Kidney glomerular epithelial cell (primary cell): ENCODE measurements around the gene SDC1.

Experiments used
- DNase-seq: peaks from one replicate; lab custom pipeline; 2025; lab: John Stamatoyannopoulos, UW

The SDC1 gene

DNA sequence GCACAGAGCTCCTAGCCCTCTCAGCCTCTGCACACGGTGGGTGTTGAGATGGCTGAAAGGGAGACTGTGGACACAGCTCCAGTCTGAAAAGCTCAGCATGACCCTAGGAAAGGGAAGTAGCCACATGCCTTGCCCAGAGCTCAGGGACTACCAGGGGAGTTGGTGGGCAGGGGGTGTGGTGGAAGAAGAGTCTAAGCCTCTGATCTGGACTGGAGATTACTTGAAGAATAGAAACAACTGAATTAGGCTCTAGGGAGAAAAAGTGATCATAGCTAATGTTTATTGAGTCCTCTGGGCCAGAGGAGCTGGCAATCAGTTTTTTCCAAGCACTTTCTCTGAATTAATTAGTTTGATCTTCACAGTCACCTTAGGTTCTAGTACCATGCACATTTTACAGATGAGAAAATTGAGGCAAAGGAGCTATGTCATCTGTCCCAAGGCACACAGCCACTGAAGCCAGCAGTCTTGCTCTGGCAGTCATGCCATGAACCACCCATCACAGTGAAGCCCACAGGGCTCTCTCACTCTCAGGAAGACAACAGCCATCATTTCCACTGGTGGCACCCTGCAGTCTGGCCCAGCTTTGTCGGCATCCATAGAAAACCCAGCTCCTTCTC is 10.3 kb downstream of the SDC1 start:
- no peak for DNase-seq

DNA sequence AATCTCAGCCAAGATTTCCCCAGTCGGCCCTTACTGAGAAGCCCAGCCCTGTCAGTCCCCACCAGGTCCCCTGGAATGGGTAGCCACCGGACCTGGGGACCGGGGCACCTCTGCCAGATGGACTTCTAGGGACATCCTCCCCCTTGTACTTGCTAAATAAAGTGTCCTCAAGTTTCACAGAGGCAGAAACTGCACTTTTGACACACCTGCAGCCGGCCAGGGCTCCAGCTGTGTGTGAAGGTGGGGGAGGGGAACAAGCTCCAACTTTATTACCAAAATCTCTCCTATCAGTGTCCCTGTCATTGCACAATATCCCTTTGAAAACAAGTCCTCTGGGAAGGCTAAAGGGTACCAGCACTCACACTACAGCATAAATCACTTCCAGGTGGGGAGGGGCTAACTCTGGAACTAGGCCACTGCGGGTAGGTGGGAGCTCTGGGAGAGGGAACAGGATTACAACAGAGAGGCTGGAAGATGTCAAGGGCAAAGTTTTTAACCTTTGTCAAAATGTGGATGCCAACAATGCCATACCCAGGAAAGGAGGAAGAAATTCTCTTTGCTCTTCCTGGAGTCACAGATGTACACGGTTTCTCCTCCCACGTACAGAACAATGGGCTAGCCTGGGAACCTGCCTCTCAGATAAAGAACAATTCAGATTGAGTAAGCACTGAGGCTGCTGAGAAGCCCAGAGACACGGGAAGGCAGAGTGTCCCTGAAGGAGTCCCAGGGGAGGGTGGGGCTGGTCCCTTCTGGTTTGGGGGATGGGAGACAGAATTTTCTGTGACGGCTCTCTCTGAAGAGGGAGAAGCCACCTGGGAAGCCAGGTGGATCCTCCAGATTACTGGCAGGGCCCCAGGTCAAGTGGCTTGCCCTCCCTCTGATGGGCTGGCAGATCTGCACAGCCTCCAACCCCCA is 11.0 kb downstream of the SDC1 start:
- no peak for DNase-seq

DNA sequence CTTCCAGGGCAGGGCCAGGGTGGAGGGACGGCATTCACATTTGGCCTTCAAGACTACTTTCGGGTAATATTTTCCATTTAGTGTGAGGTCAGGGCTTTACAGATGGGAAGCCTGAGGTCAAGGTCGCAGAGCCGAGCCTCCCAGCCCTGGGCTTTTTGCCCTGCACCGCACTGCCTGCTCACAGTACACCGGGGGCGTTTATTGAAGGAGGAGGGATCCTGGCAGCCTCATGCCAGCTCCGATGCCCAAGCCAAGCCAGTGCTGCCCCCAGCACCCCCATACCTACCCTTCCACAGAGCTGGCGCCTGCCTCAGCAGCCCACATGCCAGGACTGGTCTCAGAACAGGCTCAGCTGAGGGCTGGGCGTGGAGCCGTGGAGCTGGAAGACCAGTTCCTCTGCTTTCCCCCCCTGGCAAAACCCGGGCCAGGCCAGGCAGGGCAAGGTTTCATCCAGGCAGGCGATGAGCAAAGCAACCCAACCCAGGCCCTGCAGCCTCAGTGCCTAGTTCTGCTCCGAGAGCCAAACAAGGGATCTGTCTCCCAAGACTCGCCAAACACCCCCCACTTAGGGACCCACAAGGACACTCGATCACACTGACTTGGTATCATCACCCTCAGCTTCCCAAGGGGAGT is 11.9 kb downstream of the SDC1 start:
- DNase-seq = no peak

GRCh38 chr2:20212459-20212870 is 12.5 kb downstream of the SDC1 start:
- no peak for DNase-seq

- DNase-seq = no peak
Observed at GRCh38 chr2:20211860-20212458, 13.0 kb downstream of the SDC1 start.

DNA sequence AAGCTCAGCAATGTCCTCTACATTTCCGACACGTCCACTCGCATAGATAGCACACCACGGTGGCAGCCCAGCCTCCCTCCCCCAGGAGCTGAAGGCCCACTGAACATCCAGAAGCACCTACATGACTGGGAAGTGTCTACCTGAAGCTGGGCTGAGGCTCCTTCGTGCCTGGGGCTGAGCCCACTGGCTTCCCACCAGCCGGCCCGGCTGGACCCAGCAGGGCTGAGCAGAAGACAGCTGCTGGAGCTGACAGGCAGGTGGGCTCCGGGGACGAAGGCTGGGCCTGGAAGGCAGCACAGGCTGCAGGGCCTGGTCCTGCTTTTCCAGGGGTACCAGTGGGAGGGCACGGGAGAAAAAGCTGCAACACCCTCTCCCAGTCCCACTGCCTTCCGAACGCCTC is 13.5 kb downstream of the SDC1 start:
- no peak for DNase-seq

- no peak for DNase-seq
Observed at GRCh38 chr2:20210462-20210861, 14.5 kb downstream of the SDC1 start.

DNA sequence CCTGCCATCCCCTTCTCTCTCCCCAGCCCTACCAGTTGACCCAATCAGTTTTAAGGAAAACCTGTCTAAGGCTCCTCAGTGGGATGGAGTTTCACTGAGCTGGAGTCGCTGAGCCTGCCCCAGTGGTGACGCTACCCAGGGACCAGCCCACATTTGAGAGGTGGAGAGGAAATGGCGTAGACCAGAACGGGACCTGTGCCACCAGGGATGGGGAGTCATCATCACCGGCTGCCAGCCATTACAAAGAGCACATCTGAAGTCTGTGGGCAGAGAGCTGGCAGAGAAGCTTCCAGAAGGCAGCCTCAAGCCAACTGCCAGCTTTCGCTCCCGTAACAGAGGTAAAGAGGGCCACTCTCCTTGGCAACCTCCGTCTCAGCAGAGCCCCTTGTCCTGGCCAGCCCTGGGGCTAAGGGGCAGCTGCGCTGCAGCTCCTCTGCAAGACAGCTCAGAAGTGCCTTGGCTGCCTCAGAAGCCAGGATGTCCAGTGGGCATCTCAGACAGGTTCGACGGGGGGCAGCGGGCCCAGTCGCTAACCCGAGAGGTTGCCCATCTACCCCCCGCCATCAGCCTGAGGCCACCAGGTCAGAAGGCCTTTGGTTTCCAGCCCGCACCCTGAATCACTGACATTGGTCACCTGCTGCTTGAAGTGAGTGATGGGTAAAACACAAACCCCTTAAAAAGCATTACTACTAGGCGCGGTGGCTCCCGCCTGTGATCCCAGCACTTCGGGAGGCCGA is 15.4 kb downstream of the SDC1 start:
- no peak for DNase-seq

GRCh38 chr2:20208476-20208859 is 16.5 kb downstream of the SDC1 start:
- no peak for DNase-seq

DNA sequence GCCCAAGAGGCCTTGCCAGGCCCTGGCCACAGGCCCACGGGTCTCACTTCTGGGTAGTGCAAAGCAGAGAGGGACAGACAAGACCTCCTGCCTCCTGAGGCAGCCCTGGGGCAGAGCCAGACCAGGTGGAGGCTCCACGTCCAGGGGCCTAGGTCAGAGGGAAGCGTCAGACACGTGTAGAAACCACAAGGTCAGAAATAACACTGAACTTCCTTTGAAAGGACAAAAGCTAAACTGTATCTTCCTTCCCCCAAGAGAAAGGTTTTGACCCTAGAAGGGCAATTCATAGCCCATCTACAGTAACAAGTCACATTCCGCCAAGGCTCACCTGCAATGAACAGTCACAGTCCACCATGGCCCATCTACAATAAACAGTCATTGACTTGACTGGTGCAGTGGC is 17.9 kb downstream of the SDC1 start:
- no peak for DNase-seq

GRCh38 chr2:20205915-20206524 is 18.9 kb downstream of the SDC1 start:
- no peak for DNase-seq

GRCh38 chr2:20205069-20205468 is 19.9 kb downstream of the SDC1 start:
- no peak for DNase-seq

DNA sequence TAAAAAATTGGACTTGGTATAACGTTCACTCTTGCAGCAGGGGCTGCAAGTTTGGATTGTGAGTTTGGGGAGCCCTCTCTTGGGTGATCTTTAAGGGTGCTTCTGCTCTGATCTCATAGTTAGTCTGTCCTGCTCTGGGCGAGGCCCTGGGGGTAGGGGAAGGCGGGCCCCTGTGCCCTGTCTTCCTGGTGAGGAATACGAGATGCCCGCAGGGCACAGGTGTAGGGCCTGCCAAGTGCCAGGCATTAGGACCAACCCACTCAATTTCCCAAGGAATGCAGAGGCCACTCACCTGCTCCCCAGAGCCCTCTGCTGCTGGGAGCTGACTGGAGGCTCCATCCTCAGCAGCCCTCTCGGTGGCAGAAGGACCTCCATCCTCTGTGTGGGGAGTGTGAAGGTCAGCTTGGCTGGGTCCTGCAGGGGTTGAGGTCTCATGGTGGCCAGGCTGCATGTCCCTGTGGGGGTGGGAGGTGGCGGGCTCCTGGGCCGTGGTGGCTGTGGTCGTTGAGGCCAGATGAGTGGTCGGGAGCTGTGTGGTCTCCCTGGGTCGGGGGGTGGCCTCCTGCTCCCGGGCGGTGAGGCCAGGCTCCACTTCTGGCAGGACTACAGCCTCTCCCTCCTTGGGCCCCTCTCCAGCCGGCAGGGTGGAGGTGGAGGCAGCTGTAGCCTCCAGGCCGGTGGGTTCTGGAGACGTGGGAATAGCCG is 21.3 kb downstream of the SDC1 start:
- DNase-seq = no peak

- DNase-seq = no peak
Observed at GRCh38 chr2:20203072-20203471, 21.9 kb downstream of the SDC1 start.

DNA sequence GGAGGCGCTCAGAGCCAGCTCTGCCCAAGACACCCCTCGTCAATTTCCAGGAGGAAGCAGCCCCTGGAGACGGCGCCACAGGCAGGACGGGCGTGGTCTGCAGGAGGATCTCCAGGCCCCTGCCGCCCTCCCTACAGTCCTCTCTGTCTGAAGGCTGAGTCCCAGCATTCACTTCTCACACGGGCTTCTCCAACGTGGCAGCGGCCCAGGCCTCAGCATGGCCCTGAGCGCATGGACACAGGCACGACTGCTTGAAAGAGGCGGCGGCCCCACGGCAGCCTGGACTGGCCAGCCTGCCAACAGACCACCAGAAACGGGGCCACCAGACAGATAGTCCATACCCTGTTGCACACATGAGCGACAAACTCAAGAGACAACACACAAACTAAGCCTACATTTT is 23.3 kb downstream of the SDC1 start:
- DNase-seq = no peak

DNA sequence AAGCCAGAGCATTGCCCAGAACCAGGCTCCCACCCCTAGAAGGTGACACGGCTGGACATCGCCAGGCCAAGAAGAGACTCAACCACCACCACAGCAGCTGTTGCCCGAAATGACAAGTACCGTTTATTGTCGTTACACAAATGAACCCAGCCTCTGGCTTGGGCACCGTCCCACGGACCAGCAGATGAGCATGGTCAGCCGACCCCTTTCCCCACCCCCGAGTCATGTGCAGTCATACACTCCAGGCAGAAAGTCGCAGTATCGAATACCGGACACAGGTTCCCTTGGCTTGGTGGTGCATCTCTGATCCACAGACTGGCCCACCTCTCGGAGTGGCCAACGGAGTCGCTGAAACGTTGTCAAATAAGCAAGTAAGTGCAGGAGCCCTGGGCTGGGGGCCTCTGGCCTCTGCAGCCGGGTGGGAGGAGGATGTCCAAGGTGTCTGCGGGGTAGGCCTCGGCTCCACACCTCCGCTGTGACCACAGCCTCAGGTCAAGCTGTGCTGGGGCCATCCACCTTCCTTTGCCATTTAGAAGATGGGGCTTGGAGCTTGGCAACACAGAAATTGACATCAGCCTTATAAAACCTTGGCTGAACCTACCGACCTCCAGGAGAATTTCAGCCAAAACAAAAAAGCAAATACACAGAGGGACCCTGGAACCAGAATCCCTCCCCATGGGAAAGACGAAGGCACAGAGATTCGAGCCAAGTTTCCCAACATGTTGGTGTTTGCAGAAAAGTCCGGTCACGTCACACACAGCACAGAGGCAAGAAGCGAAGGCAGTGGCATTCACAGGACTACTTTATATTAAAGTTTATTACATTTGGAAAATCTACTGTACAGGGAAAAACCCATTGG is 24.0 kb downstream of the SDC1 start:
- no peak for DNase-seq

- DNase-seq = no peak
Observed at GRCh38 chr2:20199633-20200270, 25.2 kb downstream of the SDC1 start.

DNA sequence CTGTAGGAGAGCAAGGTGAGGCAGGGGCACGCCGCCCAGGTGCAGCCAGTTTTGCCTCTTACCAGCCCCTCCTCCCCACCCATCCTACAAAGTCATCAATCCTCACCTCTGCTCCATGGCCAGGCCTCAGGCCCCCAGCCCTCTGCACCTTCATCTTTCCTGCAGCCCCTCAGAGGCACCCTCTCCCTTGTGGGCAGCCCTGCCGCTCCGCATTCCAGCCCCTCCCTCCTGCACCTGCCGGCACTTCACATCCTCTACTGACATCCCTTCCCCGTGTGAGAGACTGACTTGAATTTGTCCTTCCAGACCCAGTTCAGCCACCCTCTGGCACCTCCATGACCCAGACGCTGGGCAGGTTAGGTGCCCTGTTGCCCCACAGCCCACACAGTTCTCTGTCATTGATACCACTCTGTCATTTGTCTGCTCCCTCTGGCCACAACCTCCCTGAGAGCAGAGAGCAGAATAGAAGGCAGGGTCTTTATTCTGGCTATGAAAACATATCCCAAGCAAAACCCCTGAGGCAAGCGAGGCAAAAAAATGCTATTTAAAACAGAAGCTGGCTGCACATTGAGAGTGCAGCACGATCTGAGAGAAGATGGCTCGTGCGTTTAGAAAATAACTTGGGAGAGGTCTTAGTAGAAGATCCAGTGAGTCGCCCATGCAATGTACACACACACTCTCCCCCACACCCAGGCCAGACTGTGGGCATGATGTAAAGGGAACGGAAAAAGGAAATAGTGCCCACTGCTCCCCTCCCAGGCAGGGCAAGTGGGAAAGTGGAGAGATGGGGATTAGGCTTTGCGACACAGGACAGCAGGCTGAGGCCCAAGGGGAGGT is 25.9 kb downstream of the SDC1 start:
- DNase-seq = no peak

DNA sequence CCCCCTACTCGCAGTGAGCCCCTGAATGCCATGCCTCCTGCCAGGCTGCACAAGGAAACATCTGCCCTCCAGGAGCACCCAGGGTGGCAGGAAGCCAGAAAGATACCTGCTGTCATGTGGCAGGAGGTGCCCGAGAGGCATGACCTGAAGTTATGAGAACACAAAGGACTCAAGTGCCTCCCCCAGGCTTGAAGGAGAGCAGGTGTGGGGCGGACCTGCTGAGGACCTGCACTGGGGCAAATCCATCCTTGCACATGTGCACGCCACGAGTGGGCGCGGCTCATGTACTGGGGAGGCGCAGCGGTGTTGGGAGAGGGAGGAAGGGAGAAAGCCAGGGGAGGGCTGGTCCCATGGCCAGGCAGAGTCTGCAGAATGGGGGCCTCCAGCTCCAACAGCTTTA is 26.9 kb downstream of the SDC1 start:
- DNase-seq = no peak
